Sciatic nerve (tissue), 2 donors: ENCODE data around the gene SLC6A5. TPM values are rescaled to one million over a fixed set of nuclear protein-coding genes. Genes with fewer than 3 reads are reported as not detected.

Source experiments
- ATAC-seq: fragments of 200-7000 bp; cut with Tn5 transposase; one replicate; pipeline ENCODE4 v1.9.1; 2020; ENCODE audit warnings: mild to moderate bottlenecking, moderate library complexity
- DNase-seq: peaks from one replicate; pipeline ENCODE4 v3.0.0-alpha.2; 2020; ENCODE audit warnings: low spot score
- intact Hi-C: fragments of 100-400 bp; cut with DNase I; formaldehyde crosslinking; loops from one replicate; pipeline ENCODE4 v1.14.2; 2022
- total RNA-seq: library from RNA; stranded (reverse); fragmentation: NEBNext Ultra II Directional; extraction: Animal tissue kit (Norgen Biotek cat#: 25700); gene quantifications from one replicate; pipeline ENCODE4 v1.2.1, GENCODE V29; 2021
- donor health status: DM: no; HTN: no; CAD: no.
- donor health status: DM: no; HTN: no; CAD: no.

Gene SLC6A5
- total RNA-seq, 1 donor from 2014 or later, result not detected

GRCh38 chr11:20652150-20652806 is 52.9 kb downstream of the SLC6A5 start:
- intact Hi-C loops, result no loop called here
- DNase-seq, result no peak
- no peak for ATAC-seq

- intact Hi-C loops, result no loop called here
- DNase-seq (no peak), ATAC-seq (no peak)
Observed at GRCh38 chr11:20654038-20654437, 54.6 kb downstream of the SLC6A5 start.

- DNase-seq, result no peak
- intact Hi-C loops, result no loop called here
- ATAC-seq, result no peak
Observed at GRCh38 chr11:20656901-20657300, 57.5 kb downstream of the SLC6A5 start.

- ATAC-seq, result no peak
- no peak for DNase-seq
- intact Hi-C loops, result no loop called here
Observed at GRCh38 chr11:20658135-20658534, 58.7 kb downstream of the SLC6A5 start.

- no peak for ATAC-seq
- intact Hi-C loops, result no loop called here
- DNase-seq, result no peak
Observed at GRCh38 chr11:20661445-20661844, 62.0 kb downstream of the SLC6A5 start.

GRCh38 chr11:20661850-20662249 is 62.4 kb downstream of the SLC6A5 start:
- ATAC-seq (no peak), DNase-seq (no peak)
- intact Hi-C loops, result no loop called here

GRCh38 chr11:20668131-20668809 is 68.9 kb downstream of the SLC6A5 start:
- intact Hi-C loops, result no loop called here
- DNase-seq (no peak), ATAC-seq (no peak)

- intact Hi-C loops, result no loop called here
- DNase-seq, result no peak
Observed at GRCh38 chr11:20668844-20669819, 69.7 kb downstream of the SLC6A5 start, which contains the start of gene NELL1. Gene NELL1, plus strand, starts transcription at chr11:20669586.

GRCh38 chr11:20669820-20670684 is 70.6 kb downstream of the SLC6A5 start:
- ATAC-seq (no peak), DNase-seq (no peak)
- intact Hi-C loops, result no loop called here

More at GRCh38 chr11:20668844-20669819, 69.7 kb downstream of the SLC6A5 start, which contains the start of gene NELL1:
- no peak for ATAC-seq

- ATAC-seq (no peak), DNase-seq (no peak)
Observed at GRCh38 chr11:20670932-20671403, 71.6 kb downstream of the SLC6A5 start.

GRCh38 chr11:20671856-20672546 is 72.6 kb downstream of the SLC6A5 start:
- intact Hi-C loops, result no loop called here
- DNase-seq (no peak), ATAC-seq (no peak)

More at GRCh38 chr11:20670932-20671403, 71.6 kb downstream of the SLC6A5 start:
- intact Hi-C loops, result no loop called here

GRCh38 chr11:20672575-20672974 is 73.2 kb downstream of the SLC6A5 start:
- ATAC-seq, result no peak
- DNase-seq, result no peak
- intact Hi-C loops, result no loop called here

- DNase-seq (no peak), ATAC-seq (no peak)
- intact Hi-C loops, result no loop called here
Observed at GRCh38 chr11:20676658-20677057, 77.2 kb downstream of the SLC6A5 start.

- ATAC-seq (no peak), DNase-seq (no peak)
- intact Hi-C loops, result no loop called here
Observed at GRCh38 chr11:20688761-20689160, 89.4 kb downstream of the SLC6A5 start.

- no peak for DNase-seq
- no peak for ATAC-seq
- intact Hi-C loops, result no loop called here
Observed at GRCh38 chr11:20707876-20708275, 108.5 kb downstream of the SLC6A5 start.
